ENCODE results near the gene MFAP3L. TPM values are rescaled to one million over a fixed set of nuclear protein-coding genes. Genes with fewer than 3 reads are reported as not detected.

MFAP3L gene
- total and polyA plus RNA-seq, 7 donors: 0.60 to 14.7 (median 4.9) TPM

GRCh38 chr4:170015285-170015684, 10.9 kb downstream of the MFAP3L start:
- 80 to 85% methylated on average over 4 of the region's 4 CpGs for WGBS, 2 donors
- no peak for TF ChIP-seq CTCF (IDR thresholded peaks at IDR 0.05)
- no peak for TF ChIP-seq POLR2A (IDR thresholded peaks at IDR 0.05)
- TF ChIP-seq EP300 (IDR thresholded peaks at IDR 0.05): no peak
- TF ChIP-seq POLR2AphosphoS5 (IDR thresholded peaks at IDR 0.05): no peak
- Histone ChIP-seq H3K4me3 (no peak overlapping the region), H3K36me3 (no peaks in the 10 kb centered on the region), H3K27ac (no peak overlapping the region), H3K27me3 (no peaks in the 10 kb centered on the region), H3K4me1 (peaks cover 0 to 5% (median 0%) of the 10 kb centered on the region in 4 donors), H3K9me3 (no peaks in the 10 kb centered on the region)
- no peak for DNase-seq
- intact Hi-C loops (cut with DNase I): no loop called here

- no peak for DNase-seq
- no peaks in the 10 kb centered on the region for H3K27me3 ChIP-seq
- no peak for TF ChIP-seq POLR2A (IDR thresholded peaks at IDR 0.05)
- intact Hi-C loops (cut with DNase I): no loop called here
- H3K27ac ChIP-seq: no peak overlapping the region
- H3K4me1 ChIP-seq: peaks cover 0 to 5% (median 0%) of the 10 kb centered on the region in 4 donors
- no peak overlapping the region for H3K4me3 ChIP-seq
- H3K36me3 ChIP-seq: no peaks in the 10 kb centered on the region
- 75 to 81% methylated on average over 6 of the region's 6 CpGs for WGBS, 2 donors
- no peaks in the 10 kb centered on the region for H3K9me3 ChIP-seq
These were observed 11.7 kb downstream of the MFAP3L start for GRCh38 chr4:170014359-170015011.

GRCh38 chr4:170012629-170012958, 13.6 kb downstream of the MFAP3L start:
- peaks cover 0 to 6% (median 2%) of the 10 kb centered on the region in 4 donors for H3K4me1 ChIP-seq
- H3K4me3 ChIP-seq: no peak overlapping the region
- no peak for TF ChIP-seq POLR2A (IDR thresholded peaks at IDR 0.05)
- no peak for TF ChIP-seq CTCF (IDR thresholded peaks at IDR 0.05)
- TF ChIP-seq POLR2AphosphoS5 (IDR thresholded peaks at IDR 0.05): no peak
- no peak for TF ChIP-seq EP300 (IDR thresholded peaks at IDR 0.05)
- intact Hi-C loops (cut with DNase I): no loop called here
- no peaks in the 10 kb centered on the region for H3K36me3 ChIP-seq
- no peak overlapping the region for H3K27ac ChIP-seq
- no peaks in the 10 kb centered on the region for H3K9me3 ChIP-seq
- H3K27me3 ChIP-seq: no peaks in the 10 kb centered on the region
- WGBS, 2 donors: 96% methylated on average over 2 of the region's 2 CpGs
- DNase-seq: no peak

GRCh38 chr4:170011921-170012628, 14.1 kb downstream of the MFAP3L start:
- WGBS, 2 donors: 57 to 74% methylated on average over 7 of the region's 7 CpGs
- no peak for DNase-seq
- Histone ChIP-seq H3K27ac (no peak overlapping the region), H3K36me3 (no peaks in the 10 kb centered on the region), H3K4me3 (no peak overlapping the region), H3K27me3 (no peaks in the 10 kb centered on the region), H3K9me3 (no peaks in the 10 kb centered on the region), H3K4me1 (peaks cover 0 to 6% (median 2%) of the 10 kb centered on the region in 4 donors)
- TF ChIP-seq POLR2AphosphoS5 (IDR thresholded peaks at IDR 0.05): no peak
- no peak for TF ChIP-seq EP300 (IDR thresholded peaks at IDR 0.05)
- TF ChIP-seq CTCF (IDR thresholded peaks at IDR 0.05): no peak
- no peak for TF ChIP-seq POLR2A (IDR thresholded peaks at IDR 0.05)
- intact Hi-C loops (cut with DNase I): no loop called here

- no peak overlapping the region for H3K4me3 ChIP-seq
- H3K9me3 ChIP-seq: no peaks in the 10 kb centered on the region
- DNase-seq: no peak
- H3K4me1 ChIP-seq: peaks cover 0 to 15% (median 13%) of the 10 kb centered on the region in 4 donors
- intact Hi-C loops (cut with DNase I): no loop called here
- no peaks in the 10 kb centered on the region for H3K27me3 ChIP-seq
- H3K36me3 ChIP-seq: no peaks in the 10 kb centered on the region
- WGBS, 2 donors: 95 to 96% methylated on average over 4 of the region's 4 CpGs
- no peak overlapping the region for H3K27ac ChIP-seq
- no peak for TF ChIP-seq POLR2A (IDR thresholded peaks at IDR 0.05)
- no peak for TF ChIP-seq POLR2AphosphoS5 (IDR thresholded peaks at IDR 0.05)
- no peak for TF ChIP-seq EP300 (IDR thresholded peaks at IDR 0.05)
- no peak for TF ChIP-seq CTCF (IDR thresholded peaks at IDR 0.05)
These were observed 16.9 kb downstream of the MFAP3L start for GRCh38 chr4:170009291-170009690.
